Breast epithelium (tissue), 3 donors: ENCODE data around the gene RBBP9.
A peak's percentile ranks its signal among the peaks of the same experiment; 100 is the strongest.

Experiments used
- CTCF ChIP-seq, 3 donors: fragments of 450-650 bp; IDR thresholded peaks; one replicate each; pipeline ENCODE4 v1.5.1; 2016 to 2017; ENCODE audit warnings: antibody characterized with exemption in 3 of 3, mild to moderate bottlenecking in 3 of 3, moderate library complexity in 3 of 3
- POLR2A ChIP-seq: fragments of 450-650 bp; IDR thresholded peaks from one replicate; pipeline ENCODE4 v1.6.1; 2016; ENCODE audit warnings: antibody characterized with exemption, mild to moderate bottlenecking, moderate library complexity
- POLR2AphosphoS5 ChIP-seq, 3 donors: sonication (generic); formaldehyde crosslinking; IDR thresholded peaks; one replicate each; pipeline ENCODE4 v1.6.1; 2017; ENCODE audit warnings: antibody characterized with exemption in 3 of 3

- TF ChIP-seq CTCF (IDR thresholded peaks at IDR 0.05), result peak in 1 of 3 donors; percentile 14
- no peak for TF ChIP-seq POLR2A
- peak; percentile 80 to 96 (median 87) for TF ChIP-seq POLR2AphosphoS5 (IDR thresholded peaks at IDR 0.05)
Observed at GRCh38 chr20:18466894-18467730, 29.9 kb downstream of the RBBP9 start, which contains the start of the genes DZANK1 and POLR3F.
